ENCODE data around the gene COG4. TPM values are rescaled to one million over a fixed set of nuclear protein-coding genes. Genes with fewer than 3 reads are reported as not detected.

Gene COG4
- total RNA-seq, 1 donor from 2014 or later, result 96.8 TPM

GRCh38 chr16:70481929-70482536 lies 41.3 kb downstream of the COG4 start:
- no peaks in the 10 kb centered on the region for H3K27me3 Mint-ChIP-seq
- peak overlapping the region; percentile 53 for H3K27ac Mint-ChIP-seq
- H3K4me1 Mint-ChIP-seq (ENCODE audit: unreplicated experiment), result no peaks in the 10 kb centered on the region
- TF ChIP-seq CTCF (conservative IDR thresholded peaks at IDR 0.05), result no peak
- no peaks in the 10 kb centered on the region for H3K9me3 Mint-ChIP-seq
- no peak for DNase-seq (ENCODE audit: extremely low spot score, unreplicated experiment)
- no peak overlapping the region for H3K4me3 Mint-ChIP-seq
- peaks cover 9% of the 10 kb centered on the region for H3K36me3 Mint-ChIP-seq

- H3K27ac Mint-ChIP-seq, result no peak overlapping the region
- peaks cover 5% of the 10 kb centered on the region for H3K4me1 Mint-ChIP-seq (ENCODE audit: unreplicated experiment)
- H3K4me3 Mint-ChIP-seq, result no peak overlapping the region
- H3K9me3 Mint-ChIP-seq, result no peaks in the 10 kb centered on the region
- no peak for DNase-seq (ENCODE audit: extremely low spot score, unreplicated experiment)
- H3K27me3 Mint-ChIP-seq, result no peaks in the 10 kb centered on the region
- peaks cover 4% of the 10 kb centered on the region for H3K36me3 Mint-ChIP-seq
- TF ChIP-seq CTCF (conservative IDR thresholded peaks at IDR 0.05), result no peak
Observed at GRCh38 chr16:70480127-70481105, 42.9 kb downstream of the COG4 start.

- peaks cover 4% of the 10 kb centered on the region for H3K36me3 Mint-ChIP-seq
- peaks cover 5% of the 10 kb centered on the region for H3K4me1 Mint-ChIP-seq (ENCODE audit: unreplicated experiment)
- no peak for TF ChIP-seq CTCF (conservative IDR thresholded peaks at IDR 0.05)
- no peaks in the 10 kb centered on the region for H3K9me3 Mint-ChIP-seq
- H3K27me3 Mint-ChIP-seq, result no peaks in the 10 kb centered on the region
- H3K27ac Mint-ChIP-seq, result no peak overlapping the region
- no peak overlapping the region for H3K4me3 Mint-ChIP-seq
- DNase-seq (ENCODE audit: extremely low spot score, unreplicated experiment), result no peak
Observed at GRCh38 chr16:70478912-70479341, 44.4 kb downstream of the COG4 start.

DNA sequence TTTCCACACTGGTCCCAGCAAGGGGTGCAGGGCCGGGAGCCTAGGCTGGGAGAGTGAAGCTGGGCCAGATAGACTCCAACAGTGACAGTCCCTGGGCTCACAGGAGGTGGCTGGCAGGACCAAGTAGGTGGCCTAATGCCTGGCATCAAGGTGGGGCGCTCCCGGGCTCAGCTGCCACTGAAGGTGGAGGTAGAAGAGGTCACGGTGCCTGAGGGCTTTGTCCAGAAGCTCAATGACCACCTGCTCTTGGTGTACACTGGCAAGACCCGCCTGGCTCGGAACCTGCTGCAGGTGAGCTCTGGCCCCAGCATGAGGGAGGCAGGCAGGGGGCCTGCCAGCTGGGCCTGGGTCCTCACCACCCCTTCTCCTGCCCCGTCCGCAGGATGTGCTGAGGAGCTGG lies 45.2 kb downstream of the COG4 start:
- H3K36me3 Mint-ChIP-seq, result peaks cover 4% of the 10 kb centered on the region
- no peaks in the 10 kb centered on the region for H3K27me3 Mint-ChIP-seq
- H3K27ac Mint-ChIP-seq, result no peak overlapping the region
- no peak overlapping the region for H3K4me3 Mint-ChIP-seq
- peaks cover 5% of the 10 kb centered on the region for H3K4me1 Mint-ChIP-seq (ENCODE audit: unreplicated experiment)
- no peaks in the 10 kb centered on the region for H3K9me3 Mint-ChIP-seq
- no peak for TF ChIP-seq CTCF (conservative IDR thresholded peaks at IDR 0.05)
- no peak for DNase-seq (ENCODE audit: extremely low spot score, unreplicated experiment)

DNA sequence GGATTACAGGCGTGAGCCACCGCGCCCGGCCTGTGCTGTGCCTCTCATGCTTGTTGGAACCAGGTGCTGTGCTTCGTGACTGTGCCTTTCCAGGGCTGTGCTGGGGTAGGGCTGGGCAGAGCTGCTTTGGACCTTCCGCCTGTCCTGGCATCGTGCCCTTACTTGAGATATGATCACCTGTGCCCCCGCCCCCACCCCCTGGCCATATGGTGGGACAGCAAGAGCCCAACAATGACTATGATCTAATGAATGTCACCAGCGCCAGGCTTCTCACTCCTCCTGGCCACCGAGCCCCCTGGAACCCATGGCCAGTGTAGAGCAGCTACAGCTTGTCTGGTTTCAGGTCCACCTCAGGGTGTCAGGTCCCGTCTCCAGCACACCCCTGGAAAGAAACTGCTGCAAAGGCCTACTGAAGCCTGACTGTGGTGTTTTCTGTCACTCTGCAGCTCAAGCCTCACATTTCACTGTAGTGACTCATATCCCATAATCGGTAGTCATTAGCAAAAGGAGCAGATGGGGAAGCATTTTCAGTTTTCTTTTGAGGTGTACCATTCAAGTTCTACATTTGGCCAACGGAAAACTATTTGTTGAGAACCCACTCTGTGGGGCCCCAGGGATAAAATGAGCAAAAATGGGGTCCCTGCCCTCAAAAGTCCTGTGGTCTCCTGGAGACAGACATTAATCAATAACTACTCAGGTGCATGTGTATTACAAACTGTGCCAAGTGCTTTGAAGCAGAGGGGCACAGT lies 46.9 kb downstream of the COG4 start:
- H3K4me1 Mint-ChIP-seq (ENCODE audit: unreplicated experiment), result peaks cover 5% of the 10 kb centered on the region

More for the DNA sequence above, 46.9 kb downstream of the COG4 start:
- no peaks in the 10 kb centered on the region for H3K36me3 Mint-ChIP-seq
- no peak overlapping the region for H3K4me3 Mint-ChIP-seq
- no peak overlapping the region for H3K27ac Mint-ChIP-seq
- TF ChIP-seq CTCF (conservative IDR thresholded peaks at IDR 0.05), result no peak
- DNase-seq (ENCODE audit: extremely low spot score, unreplicated experiment), result no peak
- no peaks in the 10 kb centered on the region for H3K27me3 Mint-ChIP-seq
- no peaks in the 10 kb centered on the region for H3K9me3 Mint-ChIP-seq
